ENCODE measurements around the gene BCL6.

GRCh38 chr3:187720337-187720670 lies 25.0 kb downstream of the BCL6 start:
- TF ChIP-seq, protein P1, sequence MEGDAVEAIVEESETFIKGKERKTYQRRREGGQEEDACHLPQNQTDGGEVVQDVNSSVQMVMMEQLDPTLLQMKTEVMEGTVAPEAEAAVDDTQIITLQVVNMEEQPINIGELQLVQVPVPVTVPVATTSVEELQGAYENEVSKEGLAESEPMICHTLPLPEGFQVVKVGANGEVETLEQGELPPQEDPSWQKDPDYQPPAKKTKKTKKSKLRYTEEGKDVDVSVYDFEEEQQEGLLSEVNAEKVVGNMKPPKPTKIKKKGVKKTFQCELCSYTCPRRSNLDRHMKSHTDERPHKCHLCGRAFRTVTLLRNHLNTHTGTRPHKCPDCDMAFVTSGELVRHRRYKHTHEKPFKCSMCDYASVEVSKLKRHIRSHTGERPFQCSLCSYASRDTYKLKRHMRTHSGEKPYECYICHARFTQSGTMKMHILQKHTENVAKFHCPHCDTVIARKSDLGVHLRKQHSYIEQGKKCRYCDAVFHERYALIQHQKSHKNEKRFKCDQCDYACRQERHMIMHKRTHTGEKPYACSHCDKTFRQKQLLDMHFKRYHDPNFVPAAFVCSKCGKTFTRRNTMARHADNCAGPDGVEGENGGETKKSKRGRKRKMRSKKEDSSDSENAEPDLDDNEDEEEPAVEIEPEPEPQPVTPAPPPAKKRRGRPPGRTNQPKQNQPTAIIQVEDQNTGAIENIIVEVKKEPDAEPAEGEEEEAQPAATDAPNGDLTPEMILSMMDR (conservative IDR thresholded peaks at IDR 0.05; ENCODE audit: low read depth in 2 of 2): no peak
- TF ChIP-seq EZH2phosphoT487 (IDR thresholded peaks at IDR 0.05; ENCODE audit: unreplicated experiment) (no peak), POLR2AphosphoS5 (IDR thresholded peaks at IDR 0.05; ENCODE audit: low read depth) (no peak), EZH2 (IDR thresholded peaks at IDR 0.05; ENCODE audit: low read depth, unreplicated experiment) (no peak), JUNB (IDR thresholded peaks at IDR 0.05; ENCODE audit: unreplicated experiment) (no peak)
